HAP-1 (cell line): ENCODE measurements around the gene PERM1.
A peak's percentile ranks its signal among the peaks of the same experiment; 100 is the strongest.
"Not testable (repeated sequence)": the region's sequence is repeated elsewhere in the genome, so short reads cannot be mapped to it uniquely, and the experiment has no call there.

Source experiments
- DNase-seq, 2 experiments: peaks; one replicate each; pipeline ENCODE4 v3.0.0-alpha.2; 2016 to 2020; ENCODE audit warnings: low spot score in 2 of 2
- H3K27me3 ChIP-seq: fragments of 250-450 bp; sonication (Bioruptor Pico); 2 replicates; pipeline ENCODE4 v1.5.1; 2020; ENCODE audit warnings: low read depth, mild to moderate bottlenecking, moderate library complexity
- H3K36me3 ChIP-seq: fragments of 250-450 bp; sonication (Bioruptor Pico); replicated peaks from 2 replicates; pipeline ENCODE4 v1.5.1; 2020; ENCODE audit warnings: mild to moderate bottlenecking
- H3K4me1 ChIP-seq: fragments of 250-450 bp; sonication (Bioruptor Pico); 2 replicates; pipeline ENCODE4 v1.5.1; 2020; ENCODE audit warnings: mild to moderate bottlenecking
- H3K4me3 ChIP-seq: fragments of 250-450 bp; sonication (Bioruptor Pico); 2 replicates; pipeline ENCODE4 v1.5.1; 2020; ENCODE audit warnings: mild to moderate bottlenecking, moderate library complexity
- H3K9me3 ChIP-seq: fragments of 250-450 bp; sonication (Bioruptor Pico); 2 replicates; pipeline ENCODE4 v1.5.1; 2020; ENCODE audit warnings: mild to moderate bottlenecking, moderate library complexity
- in situ Hi-C: fragments of 300-500 bp; cut with MboI; formaldehyde crosslinking; loops from 3 replicates; pipeline ENCODE4 v1.14.3; 2020; ENCODE audit warnings: low sequenced_read_pairs, inconsistent platforms, mixed read lengths

The PERM1 gene

DNA sequence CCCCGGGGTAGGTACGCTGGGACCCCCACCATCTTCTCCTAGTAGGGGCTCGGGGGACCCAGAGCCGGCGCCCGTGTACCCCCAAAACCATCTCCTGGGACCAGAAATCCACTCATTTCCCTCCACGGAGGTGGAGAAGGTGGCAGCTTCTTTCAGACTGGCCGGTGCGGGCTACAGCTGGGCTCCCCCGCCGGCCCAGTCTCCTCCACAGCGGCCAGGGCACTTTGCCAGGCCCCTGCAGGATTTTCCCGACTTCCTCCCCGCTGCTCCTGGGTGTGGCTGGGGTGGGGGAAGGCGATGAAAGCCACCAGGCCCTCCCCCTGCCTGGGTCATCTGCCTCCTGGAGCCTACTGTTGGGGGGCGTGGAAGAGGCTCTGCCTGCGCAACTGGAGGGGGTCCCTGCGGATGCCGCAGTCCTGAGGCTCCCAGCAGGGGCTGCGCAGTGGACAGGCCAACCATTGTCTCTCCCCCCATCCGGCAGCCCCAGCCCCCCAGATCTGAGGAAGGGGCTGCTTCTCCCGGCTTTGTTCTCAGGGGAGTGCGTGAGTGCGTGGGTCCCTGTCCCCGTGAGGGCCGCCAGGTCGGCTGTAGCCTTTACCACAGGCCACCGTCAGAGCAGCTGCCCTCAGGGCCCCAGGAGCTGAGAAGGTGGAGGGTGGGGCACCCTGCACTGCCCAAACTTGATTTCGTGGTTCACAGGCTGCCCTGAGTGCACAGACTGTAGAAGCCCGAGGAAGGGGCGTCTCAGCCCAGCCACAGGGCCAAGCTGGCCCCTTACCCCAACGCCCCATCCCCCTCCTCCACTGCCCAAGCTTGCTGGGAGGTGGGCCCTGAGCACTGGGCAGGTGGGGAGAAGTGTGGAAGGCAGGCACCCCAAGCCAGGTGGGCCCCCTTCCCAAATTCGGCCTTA lies 39.4 kb upstream of the PERM1 start:
- Histone ChIP-seq H3K4me1 (peaks cover 4% of the 10 kb centered on the region; the same call in 1 of the 2 replicates), H3K9me3 (no peaks in the 10 kb centered on the region), H3K36me3 (peaks cover 26% of the 10 kb centered on the region), H3K27me3 (no peaks in the 10 kb centered on the region), H3K4me3 (peak overlapping the region; percentile 48)
- in situ Hi-C loops: no loop called here
- peak; percentile 35 to 82 for DNase-seq

DNA sequence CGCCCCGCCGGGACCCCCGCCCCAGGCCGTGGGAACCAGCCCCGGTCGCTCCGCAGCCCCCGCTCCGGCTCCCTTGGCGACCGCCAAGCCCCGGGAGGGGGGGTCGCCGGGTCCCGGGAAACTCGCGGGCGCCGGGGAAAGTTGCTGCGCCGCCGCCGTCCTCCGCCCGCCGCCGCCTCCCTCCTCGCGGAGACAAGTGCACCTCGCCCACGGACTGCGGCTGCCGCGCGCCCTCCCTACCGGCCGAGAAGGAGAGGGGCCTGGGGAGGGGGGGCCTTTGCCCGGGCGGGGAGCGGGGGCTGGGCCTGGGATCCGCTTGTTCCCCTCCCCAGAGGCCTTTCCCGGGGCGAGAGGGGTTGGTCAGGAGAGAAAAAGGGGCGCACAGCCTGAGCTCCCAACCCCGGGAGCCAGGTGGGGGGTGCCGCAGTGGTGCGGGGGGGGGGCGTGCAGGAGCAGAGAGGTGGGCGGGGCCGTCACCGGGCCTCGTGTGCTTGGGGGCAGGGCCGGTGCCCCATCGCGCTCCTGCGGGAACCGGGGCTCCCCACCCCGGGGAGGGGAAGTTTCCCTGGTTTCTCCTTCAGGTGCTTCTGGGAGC lies 38.6 kb upstream of the PERM1 start:
- Histone ChIP-seq H3K4me1 (peaks cover 4% of the 10 kb centered on the region; the same call in 1 of the 2 replicates), H3K27me3 (no peaks in the 10 kb centered on the region), H3K4me3 (peak overlapping the region; percentile 48), H3K36me3 (peaks cover 26% of the 10 kb centered on the region), H3K9me3 (no peaks in the 10 kb centered on the region)
- peak in 1 of 2 experiments; percentile 50 for DNase-seq
- in situ Hi-C loops: no loop called here

DNA sequence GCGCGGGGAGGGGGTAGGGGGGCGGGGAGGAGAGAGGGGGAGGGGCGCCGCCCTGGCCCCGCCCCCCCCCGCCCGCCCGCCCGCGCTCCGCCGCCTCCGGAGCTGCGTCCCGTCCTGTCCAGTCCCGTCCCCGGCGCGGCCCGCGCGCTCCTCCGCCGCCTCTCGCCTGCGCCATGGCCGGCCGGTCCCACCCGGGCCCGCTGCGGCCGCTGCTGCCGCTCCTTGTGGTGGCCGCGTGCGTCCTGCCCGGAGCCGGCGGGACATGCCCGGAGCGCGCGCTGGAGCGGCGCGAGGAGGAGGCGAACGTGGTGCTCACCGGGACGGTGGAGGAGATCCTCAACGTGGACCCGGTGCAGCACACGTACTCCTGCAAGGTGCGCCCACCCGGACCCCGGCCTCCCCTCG lies 38.1 kb upstream of the PERM1 start, which contains the start of gene AGRN:
Gene AGRN, plus strand, starts transcription at position 121 of the 405 bp plus-strand sequence. Its CDS starts 53 bp downstream, at position 174.
- DNase-seq: no peak
- peaks cover 4% of the 10 kb centered on the region; the same call in 1 of the 2 replicates for H3K4me1 ChIP-seq
- in situ Hi-C loops: no loop called here
- H3K36me3 ChIP-seq: peaks cover 26% of the 10 kb centered on the region
- no peaks in the 10 kb centered on the region for H3K9me3 ChIP-seq
- H3K27me3 ChIP-seq: no peaks in the 10 kb centered on the region
- H3K4me3 ChIP-seq: peak within 1 kb of the TSS; percentile 48

DNA sequence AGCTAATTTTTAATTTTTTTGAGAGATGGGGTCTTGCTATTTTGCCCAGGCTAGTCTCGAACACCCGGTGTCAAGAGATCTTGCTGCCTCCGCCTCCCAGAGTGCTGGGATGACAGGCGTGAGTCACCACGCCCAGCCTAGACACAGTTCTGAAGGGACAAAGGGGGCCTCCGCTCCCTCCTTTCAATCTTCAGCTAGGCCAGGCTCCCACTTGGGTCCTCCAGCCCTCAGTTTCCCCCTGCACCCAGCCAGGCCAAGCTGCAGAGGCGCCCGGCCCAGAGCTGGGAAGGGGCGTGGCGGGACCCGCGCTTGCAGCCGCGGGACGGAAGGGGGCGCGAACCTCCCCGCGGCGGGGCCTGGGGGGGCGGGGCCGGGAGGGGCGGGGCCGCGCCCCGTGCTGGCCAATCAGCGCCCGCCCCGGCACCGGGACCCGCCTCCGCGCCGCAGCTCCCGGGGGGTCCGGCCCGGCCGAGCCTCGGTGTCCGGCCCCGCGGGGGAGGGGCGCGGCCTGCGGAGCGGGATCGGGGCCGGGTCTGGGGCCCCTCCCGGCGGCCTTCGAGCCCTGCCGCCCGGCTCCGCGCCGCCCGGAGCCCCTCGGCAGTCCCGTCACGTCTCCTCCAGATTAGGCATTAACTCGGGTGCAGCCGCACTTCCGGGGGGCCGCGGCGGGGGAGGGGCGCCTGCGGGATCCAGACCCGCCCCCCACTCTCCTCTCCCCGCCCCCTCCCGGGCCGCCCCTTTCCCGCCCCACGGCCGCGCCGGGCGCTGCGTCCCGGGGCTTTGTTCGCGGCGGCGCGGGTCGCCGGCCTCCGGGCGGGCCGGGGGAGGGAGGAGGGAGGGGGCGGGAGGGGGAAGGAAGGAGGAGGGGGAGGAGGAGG lies 37.5 kb upstream of the PERM1 start:
- H3K4me1 ChIP-seq: peaks cover 4% of the 10 kb centered on the region; the same call in 1 of the 2 replicates
- in situ Hi-C loops: no loop called here
- H3K27me3 ChIP-seq: no peaks in the 10 kb centered on the region

DNA sequence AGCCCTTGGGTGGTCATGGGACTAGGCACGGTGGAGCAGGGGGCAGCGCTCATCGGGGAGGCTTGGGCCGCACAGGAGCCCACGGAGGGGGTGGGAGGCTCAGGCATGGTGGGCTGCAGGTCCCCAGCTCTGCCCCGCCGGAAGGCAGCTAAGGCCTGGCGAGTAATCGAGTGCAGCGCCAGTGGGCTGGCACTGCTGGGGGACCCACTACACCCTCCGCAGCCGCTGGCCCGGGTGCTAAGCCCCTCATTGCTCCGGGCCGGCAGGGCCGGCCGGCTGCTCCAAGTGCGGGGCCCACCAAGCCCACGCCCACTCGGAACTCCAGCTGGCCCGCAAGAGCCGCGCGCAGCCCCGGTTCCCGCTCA lies 36.4 kb upstream of the PERM1 start:
- in situ Hi-C loops, H3K4me3 ChIP-seq, H3K27me3 ChIP-seq, DNase-seq, H3K9me3 ChIP-seq: not testable (repeated sequence)
- Histone ChIP-seq H3K4me1 (peaks cover 10% of the 10 kb centered on the region), H3K36me3 (peaks cover 11% of the 10 kb centered on the region)

More for the DNA sequence above, 37.5 kb upstream of the PERM1 start:
- Histone ChIP-seq H3K4me3 (peak overlapping the region; percentile 23), H3K36me3 (peaks cover 20% of the 10 kb centered on the region), H3K9me3 (no peaks in the 10 kb centered on the region)
- peak; percentile 80 to 87 for DNase-seq

DNA sequence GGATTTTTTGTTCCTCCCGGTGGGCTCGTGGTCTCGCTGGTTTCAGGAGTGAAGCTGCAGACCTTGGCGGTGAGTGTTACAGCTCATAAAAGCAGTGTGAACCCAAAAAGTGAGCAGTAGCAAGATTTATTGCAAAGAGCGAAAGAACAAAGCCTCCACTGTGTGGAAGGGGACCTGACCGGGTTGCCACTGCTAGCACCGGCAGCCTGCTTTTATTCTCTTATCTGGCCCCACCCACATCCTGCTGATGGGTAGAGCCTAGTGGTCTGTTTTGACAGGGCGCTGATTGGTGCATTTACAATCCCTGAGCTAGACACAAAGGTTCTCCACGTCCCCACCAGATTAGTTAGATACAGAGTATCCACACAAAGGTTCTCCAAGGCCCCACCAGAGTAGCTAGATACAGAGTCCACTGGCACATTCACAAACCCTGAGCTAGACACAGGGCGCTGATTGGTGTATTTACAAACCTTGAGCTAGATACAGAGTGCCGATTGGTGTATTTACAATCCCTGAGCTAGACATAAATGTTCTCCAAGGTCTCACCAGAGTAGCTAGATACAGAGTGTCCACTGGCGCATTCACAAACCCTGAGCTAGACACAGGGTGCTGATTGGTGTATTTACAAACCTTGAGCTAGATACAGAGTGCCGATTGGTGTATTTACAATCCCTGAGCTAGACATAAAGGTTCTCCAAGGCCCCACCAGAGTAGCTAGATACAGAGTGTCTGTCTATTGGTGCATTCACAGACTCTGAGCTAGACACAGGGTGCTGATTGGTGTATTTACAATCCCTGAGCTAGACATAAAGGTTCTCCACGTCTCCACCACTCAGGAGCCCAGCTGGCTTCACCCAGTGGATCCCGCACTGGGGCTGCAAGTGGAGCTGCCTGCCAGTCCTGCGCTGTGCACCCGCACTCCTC lies 35.8 kb upstream of the PERM1 start:
- DNase-seq, H3K9me3 ChIP-seq, H3K4me3 ChIP-seq, H3K36me3 ChIP-seq, in situ Hi-C loops, H3K27me3 ChIP-seq: not testable (repeated sequence)
- H3K4me1 ChIP-seq: peaks cover 14% of the 10 kb centered on the region

DNA sequence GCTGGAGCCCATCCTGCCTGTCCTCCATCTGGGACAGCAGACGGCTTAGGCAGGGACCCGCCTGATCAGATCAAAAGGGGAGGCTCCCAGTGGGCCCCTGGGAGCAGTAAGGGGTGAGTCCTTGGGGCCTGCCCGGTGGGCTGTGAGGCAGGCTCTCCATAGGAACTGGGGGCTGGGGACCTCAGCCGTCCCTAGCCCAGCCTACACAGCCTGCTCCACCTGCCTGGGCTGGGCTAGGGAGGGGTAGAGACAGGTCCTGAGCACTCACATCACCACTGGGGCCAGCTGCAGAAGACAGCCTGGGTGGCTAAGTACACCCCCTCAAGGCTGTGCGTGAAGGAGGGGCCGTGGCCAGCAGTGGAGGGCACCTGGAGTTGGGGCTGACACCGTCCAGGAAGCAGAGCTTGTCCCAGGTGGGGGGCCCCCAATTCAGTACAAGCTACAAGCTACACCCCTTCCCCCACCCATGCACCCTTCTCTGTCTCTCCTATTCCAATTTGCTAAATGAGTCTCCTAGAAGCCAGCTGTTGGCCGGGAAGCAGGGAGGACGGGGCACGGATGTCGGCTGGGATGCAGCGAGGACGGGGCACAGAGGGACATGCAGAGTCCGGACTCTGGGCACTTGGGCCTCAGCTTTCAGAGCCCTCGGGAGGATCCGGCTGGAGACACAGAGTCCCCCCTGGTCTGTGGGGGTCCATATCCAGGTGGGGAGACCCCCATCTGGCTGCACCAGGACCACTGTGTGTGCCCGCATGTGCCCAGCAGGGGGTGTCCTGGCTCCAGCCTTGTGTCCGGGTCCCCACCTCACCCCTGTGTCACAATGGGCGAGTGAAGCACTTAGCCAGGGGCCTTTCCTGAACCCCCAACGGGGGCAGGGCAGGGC lies 33.1 kb upstream of the PERM1 start:
- no peak overlapping the region for H3K4me3 ChIP-seq
- peak in 1 of 2 experiments; percentile 55 for DNase-seq

DNA sequence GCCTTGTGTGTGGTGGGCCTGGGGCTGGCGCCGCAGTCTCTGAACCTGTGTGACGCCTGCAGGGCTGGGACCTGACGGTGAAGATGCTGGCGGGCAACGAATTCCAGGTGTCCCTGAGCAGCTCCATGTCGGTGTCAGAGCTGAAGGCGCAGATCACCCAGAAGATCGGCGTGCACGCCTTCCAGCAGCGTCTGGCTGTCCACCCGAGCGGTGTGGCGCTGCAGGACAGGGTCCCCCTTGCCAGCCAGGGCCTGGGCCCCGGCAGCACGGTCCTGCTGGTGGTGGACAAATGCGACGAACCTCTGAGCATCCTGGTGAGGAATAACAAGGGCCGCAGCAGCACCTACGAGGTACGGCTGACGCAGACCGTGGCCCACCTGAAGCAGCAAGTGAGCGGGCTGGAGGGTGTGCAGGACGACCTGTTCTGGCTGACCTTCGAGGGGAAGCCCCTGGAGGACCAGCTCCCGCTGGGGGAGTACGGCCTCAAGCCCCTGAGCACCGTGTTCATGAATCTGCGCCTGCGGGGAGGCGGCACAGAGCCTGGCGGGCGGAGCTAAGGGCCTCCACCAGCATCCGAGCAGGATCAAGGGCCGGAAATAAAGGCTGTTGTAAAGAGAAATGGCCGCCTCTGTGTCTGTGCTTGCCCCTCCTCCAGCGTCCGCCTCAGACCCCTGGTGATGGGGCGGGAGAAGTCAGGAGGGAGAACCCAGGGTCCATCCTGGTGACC lies 32.2 kb upstream of the PERM1 start:
- H3K4me1 ChIP-seq: peaks cover 11% of the 10 kb centered on the region
- in situ Hi-C loops: no loop called here
- H3K9me3 ChIP-seq: no peaks in the 10 kb centered on the region
- no peak for DNase-seq
- H3K4me3 ChIP-seq: peak overlapping the region; percentile 41
- peaks cover 4% of the 10 kb centered on the region; the same call in 1 of the 2 replicates for H3K36me3 ChIP-seq
- no peaks in the 10 kb centered on the region for H3K27me3 ChIP-seq

More for the DNA sequence above, 33.1 kb upstream of the PERM1 start:
- Histone ChIP-seq H3K4me1 (peaks cover 11% of the 10 kb centered on the region), H3K36me3 (peaks cover 4% of the 10 kb centered on the region; the same call in 1 of the 2 replicates), H3K27me3 (no peaks in the 10 kb centered on the region), H3K9me3 (no peaks in the 10 kb centered on the region)
- in situ Hi-C loops: no loop called here

DNA sequence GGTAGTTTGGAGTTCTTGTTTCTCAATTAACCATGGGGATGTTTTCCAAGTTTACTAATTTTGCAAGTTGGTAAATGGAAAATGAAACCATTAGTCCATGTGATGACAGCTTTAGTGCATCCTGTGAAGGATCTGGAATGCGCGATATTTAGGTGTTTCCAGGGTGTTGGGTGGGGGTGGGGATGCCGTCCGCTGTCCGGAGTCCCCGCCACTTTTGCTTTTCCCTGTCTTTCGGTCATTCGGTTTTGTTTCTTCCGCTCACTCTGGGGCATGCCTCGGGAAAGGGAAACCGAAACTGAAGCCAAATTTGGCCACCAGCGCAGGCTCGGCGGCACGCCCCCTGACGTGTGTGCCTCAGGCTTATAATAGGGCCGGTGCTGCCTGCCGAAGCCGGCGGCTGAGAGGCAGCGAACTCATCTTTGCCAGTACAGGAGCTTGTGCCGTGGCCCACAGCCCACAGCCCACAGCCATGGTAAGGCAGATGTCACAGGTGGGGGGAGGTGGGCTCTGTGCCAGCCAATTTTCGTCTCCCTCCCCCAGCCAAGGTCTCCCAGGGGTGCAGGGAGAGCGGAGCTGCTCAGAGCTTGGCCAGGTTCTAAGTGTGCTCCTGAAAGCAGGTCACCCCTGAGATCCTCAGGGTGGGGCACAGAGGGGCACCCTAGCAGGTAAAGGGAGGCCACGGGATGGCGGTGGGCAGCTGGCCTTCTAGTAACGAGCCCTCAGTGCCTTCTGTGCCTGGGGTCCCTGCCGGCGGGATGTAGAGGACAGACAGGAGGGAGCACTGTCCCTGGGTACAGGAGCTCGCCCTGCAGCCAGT lies 31.4 kb upstream of the PERM1 start, which contains the start of gene ISG15:
Gene ISG15, plus strand, starts transcription at position 393 of the 817 bp plus-strand sequence. Its CDS starts 77 bp downstream, at position 470.
- DNase-seq: peak; percentile 74 to 88
- Histone ChIP-seq H3K9me3 (no peaks in the 10 kb centered on the region), H3K4me1 (peaks cover 11% of the 10 kb centered on the region), H3K27me3 (no peaks in the 10 kb centered on the region), H3K4me3 (peak within 1 kb of the TSS; percentile 41), H3K36me3 (peaks cover 4% of the 10 kb centered on the region; the same call in 1 of the 2 replicates)
- in situ Hi-C loops: no loop called here

DNA sequence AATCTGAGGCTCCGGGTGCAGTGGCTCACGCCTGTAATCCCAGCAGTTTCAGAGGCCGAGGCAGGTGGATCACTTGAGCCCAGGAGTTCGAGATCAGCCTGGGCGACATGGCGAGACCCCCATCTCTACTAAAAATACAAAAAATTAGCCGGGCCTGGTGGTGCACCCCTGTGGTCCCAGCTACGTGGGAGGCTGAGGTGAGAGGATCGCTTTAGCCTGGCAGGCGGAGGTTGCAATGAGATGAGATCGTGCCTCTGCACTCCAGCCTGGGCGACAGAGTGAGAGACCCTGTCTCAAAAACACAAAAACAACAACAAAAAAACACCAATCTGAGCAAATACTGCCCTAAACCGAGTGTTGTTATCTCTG lies 30.8 kb upstream of the PERM1 start:
- H3K9me3 ChIP-seq, DNase-seq, H3K36me3 ChIP-seq, H3K27me3 ChIP-seq, in situ Hi-C loops: not testable (repeated sequence)
- peaks cover 11% of the 10 kb centered on the region for H3K4me1 ChIP-seq
- peak overlapping the region; percentile 41 for H3K4me3 ChIP-seq
